HG02981 (cell line): ENCODE data around the gene DARS1.

Source experiments
- ATAC-seq: cut with Tn5 transposase; IDR thresholded peaks from one replicate; pipeline ENCODE4 v1.9.1; 2021; ENCODE audit warnings: mild to moderate bottlenecking, moderate library complexity; ENCODE audit not compliant: unreplicated experiment

Gene DARS1

GRCh38 chr2:136016427-136016826 lies 31.0 kb upstream of the DARS1 start:
- no peak for ATAC-seq

- ATAC-seq = no peak
Observed at GRCh38 chr2:136015699-136016098, 30.3 kb upstream of the DARS1 start.

GRCh38 chr2:136014411-136014810 lies 29.0 kb upstream of the DARS1 start:
- ATAC-seq = no peak

- ATAC-seq = no peak
Observed at GRCh38 chr2:136013955-136014354, 28.5 kb upstream of the DARS1 start.

GRCh38 chr2:136013136-136013685 lies 27.8 kb upstream of the DARS1 start:
- no peak for ATAC-seq

- no peak for ATAC-seq
Observed at GRCh38 chr2:136012315-136012714, 26.9 kb upstream of the DARS1 start.

GRCh38 chr2:136010126-136010525 lies 24.7 kb upstream of the DARS1 start:
- ATAC-seq = no peak

- ATAC-seq = peak; percentile 40
Observed at GRCh38 chr2:136008205-136008865, 22.9 kb upstream of the DARS1 start.

- ATAC-seq = no peak
Observed at GRCh38 chr2:136006658-136007057, 21.2 kb upstream of the DARS1 start.

GRCh38 chr2:136005462-136006196 lies 20.2 kb upstream of the DARS1 start:
- ATAC-seq = peak; percentile 60

- no peak for ATAC-seq
Observed at GRCh38 chr2:136004965-136005364, 19.5 kb upstream of the DARS1 start.

GRCh38 chr2:136001131-136001530 lies 15.7 kb upstream of the DARS1 start:
- no peak for ATAC-seq

GRCh38 chr2:136000502-136000901 lies 15.1 kb upstream of the DARS1 start:
- no peak for ATAC-seq

- no peak for ATAC-seq
Observed at GRCh38 chr2:135999899-136000298, 14.5 kb upstream of the DARS1 start.

GRCh38 chr2:135998879-135999278 lies 13.5 kb upstream of the DARS1 start:
- no peak for ATAC-seq

- no peak for ATAC-seq
Observed at GRCh38 chr2:135997380-135997779, 12.0 kb upstream of the DARS1 start.

- no peak for ATAC-seq
Observed at GRCh38 chr2:135996304-135996703, 10.9 kb upstream of the DARS1 start.

GRCh38 chr2:135994281-135994680 lies 8.9 kb upstream of the DARS1 start:
- no peak for ATAC-seq

- ATAC-seq = no peak
Observed at GRCh38 chr2:135993421-135993820, 8.0 kb upstream of the DARS1 start.

- ATAC-seq = no peak
Observed at GRCh38 chr2:135991861-135992260, 6.4 kb upstream of the DARS1 start.

GRCh38 chr2:135987441-135987840 lies 2.0 kb upstream of the DARS1 start:
- no peak for ATAC-seq

- ATAC-seq = no peak
Observed at GRCh38 chr2:135986507-135986906, 1.1 kb upstream of the DARS1 start.
